Measurements from ENCODE around the gene TRIM52. TPM values are rescaled to one million over a fixed set of nuclear protein-coding genes. Genes with fewer than 3 reads are reported as not detected.

Gene TRIM52
- total and polyA plus RNA-seq, 9 of the 15 experiments (the other 6 are each of a cell fraction or from before 2014, with no cell fraction given) = 3.3 to 21.9 (median 13.5) TPM

DNA sequence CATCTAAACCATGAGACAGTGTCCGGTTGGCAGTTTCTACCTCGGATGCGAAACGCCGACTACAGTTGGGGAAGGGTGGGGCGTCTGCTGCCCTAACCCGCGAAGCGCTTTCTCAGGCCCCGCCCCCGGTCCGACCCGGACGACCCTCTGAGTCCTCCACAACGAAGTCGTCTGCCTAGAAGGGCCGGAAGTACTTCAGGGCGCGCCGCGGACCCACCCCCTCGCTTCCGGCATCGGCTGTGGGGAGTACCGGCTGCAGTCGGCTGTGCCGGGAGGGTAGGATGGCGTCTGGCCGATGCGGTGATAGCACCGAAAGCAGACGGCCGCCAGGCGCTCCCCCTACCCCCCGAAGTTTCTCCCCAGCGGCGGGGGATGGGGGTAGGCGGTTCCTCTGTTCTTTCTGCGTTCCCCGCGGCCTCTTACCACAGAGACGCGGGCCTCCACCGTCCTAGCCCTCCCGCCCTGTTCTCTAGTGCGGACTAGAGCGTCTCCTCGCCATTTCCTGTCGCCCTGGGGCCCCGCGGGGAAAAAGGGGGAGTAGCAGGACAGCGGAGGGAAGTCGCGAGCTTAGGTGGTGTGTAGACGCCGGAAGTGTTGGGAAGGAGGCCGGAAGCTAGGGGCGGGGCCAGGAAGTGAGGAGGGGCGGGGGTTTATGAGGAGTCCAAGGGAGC lies 37.8 kb downstream of the TRIM52 start, which contains the start of gene TRIM41 (continued):
- TF ChIP-seq, protein P1, sequence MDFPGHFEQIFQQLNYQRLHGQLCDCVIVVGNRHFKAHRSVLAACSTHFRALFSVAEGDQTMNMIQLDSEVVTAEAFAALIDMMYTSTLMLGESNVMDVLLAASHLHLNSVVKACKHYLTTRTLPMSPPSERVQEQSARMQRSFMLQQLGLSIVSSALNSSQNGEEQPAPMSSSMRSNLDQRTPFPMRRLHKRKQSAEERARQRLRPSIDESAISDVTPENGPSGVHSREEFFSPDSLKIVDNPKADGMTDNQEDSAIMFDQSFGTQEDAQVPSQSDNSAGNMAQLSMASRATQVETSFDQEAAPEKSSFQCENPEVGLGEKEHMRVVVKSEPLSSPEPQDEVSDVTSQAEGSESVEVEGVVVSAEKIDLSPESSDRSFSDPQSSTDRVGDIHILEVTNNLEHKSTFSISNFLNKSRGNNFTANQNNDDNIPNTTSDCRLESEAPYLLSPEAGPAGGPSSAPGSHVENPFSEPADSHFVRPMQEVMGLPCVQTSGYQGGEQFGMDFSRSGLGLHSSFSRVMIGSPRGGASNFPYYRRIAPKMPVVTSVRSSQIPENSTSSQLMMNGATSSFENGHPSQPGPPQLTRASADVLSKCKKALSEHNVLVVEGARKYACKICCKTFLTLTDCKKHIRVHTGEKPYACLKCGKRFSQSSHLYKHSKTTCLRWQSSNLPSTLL (IDR thresholded peaks at IDR 0.05) = no peak
- TF ChIP-seq ZNF23 (CRISPR knock-in tag; IDR thresholded peaks at IDR 0.05) (0 out of 2 replicates have a peak, but pooled peaks have one; percentile 22), POU5F1 (IDR thresholded peaks at IDR 0.05; ENCODE audit: borderline replicate concordance, low read depth, low read length, partially characterized antibody) (no peak), ATF1 (CRISPR knock-in tag; IDR thresholded peaks at IDR 0.05) (no peak), ATF1 (tag; IDR thresholded peaks at IDR 0.05) (peak; percentile 90), ZFX (CRISPR knock-in tag; IDR thresholded peaks at IDR 0.05) (no peak), TCFL5 (CRISPR knock-in tag; conservative IDR thresholded peaks at IDR 0.05) (no peak), MEF2D (tag; conservative IDR thresholded peaks at IDR 0.05; ENCODE audit: low read depth) (no peak), ZNF644 (tag; IDR thresholded peaks at IDR 0.05; ENCODE audit: low read depth) (no peak; the same call in 1 of the 2 replicates), NFE2L1 (tag; IDR thresholded peaks at IDR 0.05; ENCODE audit: borderline replicate concordance, low read depth) (no peak), GTF2F1 (IDR thresholded peaks at IDR 0.05; ENCODE audit: low read depth, low read length) (no peak), MTA3 (IDR thresholded peaks at IDR 0.05; ENCODE audit: borderline replicate concordance) (peak; percentile 82; the same call in 1 of the 2 replicates), SIX5 (IDR thresholded peaks at IDR 0.05; ENCODE audit: borderline replicate concordance in 1 of 2, insufficient read depth in 1 of 2, low read depth in 1 of 2, low read length in 2 of 2) (peak in 1 of 2 experiments; percentile 33; a peak in 1 of 4 replicates)
- TF ChIP-seq, protein P2, sequence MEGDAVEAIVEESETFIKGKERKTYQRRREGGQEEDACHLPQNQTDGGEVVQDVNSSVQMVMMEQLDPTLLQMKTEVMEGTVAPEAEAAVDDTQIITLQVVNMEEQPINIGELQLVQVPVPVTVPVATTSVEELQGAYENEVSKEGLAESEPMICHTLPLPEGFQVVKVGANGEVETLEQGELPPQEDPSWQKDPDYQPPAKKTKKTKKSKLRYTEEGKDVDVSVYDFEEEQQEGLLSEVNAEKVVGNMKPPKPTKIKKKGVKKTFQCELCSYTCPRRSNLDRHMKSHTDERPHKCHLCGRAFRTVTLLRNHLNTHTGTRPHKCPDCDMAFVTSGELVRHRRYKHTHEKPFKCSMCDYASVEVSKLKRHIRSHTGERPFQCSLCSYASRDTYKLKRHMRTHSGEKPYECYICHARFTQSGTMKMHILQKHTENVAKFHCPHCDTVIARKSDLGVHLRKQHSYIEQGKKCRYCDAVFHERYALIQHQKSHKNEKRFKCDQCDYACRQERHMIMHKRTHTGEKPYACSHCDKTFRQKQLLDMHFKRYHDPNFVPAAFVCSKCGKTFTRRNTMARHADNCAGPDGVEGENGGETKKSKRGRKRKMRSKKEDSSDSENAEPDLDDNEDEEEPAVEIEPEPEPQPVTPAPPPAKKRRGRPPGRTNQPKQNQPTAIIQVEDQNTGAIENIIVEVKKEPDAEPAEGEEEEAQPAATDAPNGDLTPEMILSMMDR (IDR thresholded peaks at IDR 0.05 in 2 of 3, conservative IDR thresholded peaks at IDR 0.05 in 1 of 3; ENCODE audit: insufficient read depth in 2 of 3, low read depth in 1 of 3, low read length in 3 of 3) = peak; percentile 7 to 44 (median 29); a peak in 3 of 6 replicates
- TF ChIP-seq, protein P3, sequence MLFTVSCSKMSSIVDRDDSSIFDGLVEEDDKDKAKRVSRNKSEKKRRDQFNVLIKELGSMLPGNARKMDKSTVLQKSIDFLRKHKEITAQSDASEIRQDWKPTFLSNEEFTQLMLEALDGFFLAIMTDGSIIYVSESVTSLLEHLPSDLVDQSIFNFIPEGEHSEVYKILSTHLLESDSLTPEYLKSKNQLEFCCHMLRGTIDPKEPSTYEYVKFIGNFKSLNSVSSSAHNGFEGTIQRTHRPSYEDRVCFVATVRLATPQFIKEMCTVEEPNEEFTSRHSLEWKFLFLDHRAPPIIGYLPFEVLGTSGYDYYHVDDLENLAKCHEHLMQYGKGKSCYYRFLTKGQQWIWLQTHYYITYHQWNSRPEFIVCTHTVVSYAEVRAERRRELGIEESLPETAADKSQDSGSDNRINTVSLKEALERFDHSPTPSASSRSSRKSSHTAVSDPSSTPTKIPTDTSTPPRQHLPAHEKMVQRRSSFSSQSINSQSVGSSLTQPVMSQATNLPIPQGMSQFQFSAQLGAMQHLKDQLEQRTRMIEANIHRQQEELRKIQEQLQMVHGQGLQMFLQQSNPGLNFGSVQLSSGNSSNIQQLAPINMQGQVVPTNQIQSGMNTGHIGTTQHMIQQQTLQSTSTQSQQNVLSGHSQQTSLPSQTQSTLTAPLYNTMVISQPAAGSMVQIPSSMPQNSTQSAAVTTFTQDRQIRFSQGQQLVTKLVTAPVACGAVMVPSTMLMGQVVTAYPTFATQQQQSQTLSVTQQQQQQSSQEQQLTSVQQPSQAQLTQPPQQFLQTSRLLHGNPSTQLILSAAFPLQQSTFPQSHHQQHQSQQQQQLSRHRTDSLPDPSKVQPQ (CRISPR knock-in tag; IDR thresholded peaks at IDR 0.05; ENCODE audit: borderline replicate concordance) = no peak
- TF ChIP-seq, protein P4, sequence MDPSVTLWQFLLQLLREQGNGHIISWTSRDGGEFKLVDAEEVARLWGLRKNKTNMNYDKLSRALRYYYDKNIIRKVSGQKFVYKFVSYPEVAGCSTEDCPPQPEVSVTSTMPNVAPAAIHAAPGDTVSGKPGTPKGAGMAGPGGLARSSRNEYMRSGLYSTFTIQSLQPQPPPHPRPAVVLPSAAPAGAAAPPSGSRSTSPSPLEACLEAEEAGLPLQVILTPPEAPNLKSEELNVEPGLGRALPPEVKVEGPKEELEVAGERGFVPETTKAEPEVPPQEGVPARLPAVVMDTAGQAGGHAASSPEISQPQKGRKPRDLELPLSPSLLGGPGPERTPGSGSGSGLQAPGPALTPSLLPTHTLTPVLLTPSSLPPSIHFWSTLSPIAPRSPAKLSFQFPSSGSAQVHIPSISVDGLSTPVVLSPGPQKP (CRISPR knock-in tag; IDR thresholded peaks at IDR 0.05) = no peak
- TF ChIP-seq, protein P5, sequence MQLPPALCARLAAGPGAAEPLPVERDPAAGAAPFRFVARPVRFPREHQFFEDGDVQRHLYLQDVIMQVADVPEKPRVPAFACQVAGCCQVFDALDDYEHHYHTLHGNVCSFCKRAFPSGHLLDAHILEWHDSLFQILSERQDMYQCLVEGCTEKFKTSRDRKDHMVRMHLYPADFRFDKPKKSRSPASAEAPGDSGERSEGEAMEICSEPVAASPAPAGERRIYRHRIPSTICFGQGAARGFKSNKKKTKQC (CRISPR knock-in tag; IDR thresholded peaks at IDR 0.05) = peak; percentile 90; the same call in 1 of the 2 replicates
